ENCODE data around the gene CHRNB2.

DNA sequence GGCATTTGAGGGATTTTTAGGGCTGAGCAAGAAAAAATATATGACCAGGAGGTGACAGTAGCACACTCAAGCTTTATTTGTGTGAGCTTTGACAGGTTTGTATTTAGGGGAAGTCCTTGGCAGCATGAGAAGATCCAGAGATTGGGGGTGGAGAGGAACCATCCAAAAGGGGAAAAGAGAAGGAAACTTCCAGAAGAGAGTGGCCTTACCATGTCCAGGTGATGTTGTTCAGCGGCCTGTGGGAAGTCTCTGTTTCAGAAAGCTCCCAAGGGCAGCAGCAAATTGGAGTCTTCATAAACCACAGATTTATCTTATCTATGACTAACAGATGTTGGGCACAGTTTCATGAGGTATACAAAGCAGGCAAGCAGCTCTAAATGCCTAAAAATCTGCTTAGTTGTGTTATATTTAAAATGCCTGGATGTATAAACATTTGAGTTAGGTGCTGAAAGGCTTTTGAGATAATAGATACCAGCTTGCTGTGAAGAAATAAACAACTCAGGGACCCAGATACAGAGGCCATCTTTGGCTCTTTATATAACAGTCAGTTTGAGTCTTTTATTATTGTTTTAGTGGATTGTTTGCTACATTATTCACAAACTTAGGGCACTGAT is 61.6 kb downstream of the CHRNB2 start:
- TF ChIP-seq, protein P1, sequence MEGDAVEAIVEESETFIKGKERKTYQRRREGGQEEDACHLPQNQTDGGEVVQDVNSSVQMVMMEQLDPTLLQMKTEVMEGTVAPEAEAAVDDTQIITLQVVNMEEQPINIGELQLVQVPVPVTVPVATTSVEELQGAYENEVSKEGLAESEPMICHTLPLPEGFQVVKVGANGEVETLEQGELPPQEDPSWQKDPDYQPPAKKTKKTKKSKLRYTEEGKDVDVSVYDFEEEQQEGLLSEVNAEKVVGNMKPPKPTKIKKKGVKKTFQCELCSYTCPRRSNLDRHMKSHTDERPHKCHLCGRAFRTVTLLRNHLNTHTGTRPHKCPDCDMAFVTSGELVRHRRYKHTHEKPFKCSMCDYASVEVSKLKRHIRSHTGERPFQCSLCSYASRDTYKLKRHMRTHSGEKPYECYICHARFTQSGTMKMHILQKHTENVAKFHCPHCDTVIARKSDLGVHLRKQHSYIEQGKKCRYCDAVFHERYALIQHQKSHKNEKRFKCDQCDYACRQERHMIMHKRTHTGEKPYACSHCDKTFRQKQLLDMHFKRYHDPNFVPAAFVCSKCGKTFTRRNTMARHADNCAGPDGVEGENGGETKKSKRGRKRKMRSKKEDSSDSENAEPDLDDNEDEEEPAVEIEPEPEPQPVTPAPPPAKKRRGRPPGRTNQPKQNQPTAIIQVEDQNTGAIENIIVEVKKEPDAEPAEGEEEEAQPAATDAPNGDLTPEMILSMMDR (conservative IDR thresholded peaks at IDR 0.05 in 1 of 2, IDR thresholded peaks at IDR 0.05 in 1 of 2; ENCODE audit: low read depth in 1 of 2, low read length in 2 of 2): no peak
- no peak for TF ChIP-seq EZH2 (IDR thresholded peaks at IDR 0.05; ENCODE audit: low read length, missing control alignments)
